HG02970 (cell line): ENCODE data around the gene ZFYVE16.
"Not testable (repeated sequence)": the region's sequence is repeated elsewhere in the genome, so short reads cannot be mapped to it uniquely, and the experiment has no call there.

Experiments used
- ATAC-seq: cut with Tn5 transposase; IDR thresholded peaks from one replicate; pipeline ENCODE4 v1.9.1; 2021; ENCODE audit warnings: mild to moderate bottlenecking, moderate library complexity, moderate number of reproducible peaks; ENCODE audit not compliant: unreplicated experiment, low FRiP score

Gene ZFYVE16

GRCh38 chr5:80487444-80487828 is 79.6 kb downstream of the ZFYVE16 start:
- no peak for ATAC-seq

GRCh38 chr5:80487829-80488721 is 80.2 kb downstream of the ZFYVE16 start, which contains the start of gene FAM151B:
Gene FAM151B (plus strand): TSS chr5:80488100. CDS start chr5:80488124, 24 bp downstream.
- ATAC-seq = peak; percentile 85

- ATAC-seq = no peak
Measured at GRCh38 chr5:80491296-80491695, 83.4 kb downstream of the ZFYVE16 start.

GRCh38 chr5:80492741-80493140 is 84.9 kb downstream of the ZFYVE16 start:
- no peak for ATAC-seq

GRCh38 chr5:80493443-80493842 is 85.6 kb downstream of the ZFYVE16 start:
- not testable (repeated sequence) for ATAC-seq

GRCh38 chr5:80495891-80496290 is 88.0 kb downstream of the ZFYVE16 start:
- no peak for ATAC-seq

- ATAC-seq = no peak
Measured at GRCh38 chr5:80502800-80503199, 94.9 kb downstream of the ZFYVE16 start.

- no peak for ATAC-seq
Measured at GRCh38 chr5:80503641-80504040, 95.8 kb downstream of the ZFYVE16 start.

GRCh38 chr5:80504833-80505232 is 97.0 kb downstream of the ZFYVE16 start:
- ATAC-seq = no peak

GRCh38 chr5:80507663-80508062 is 99.8 kb downstream of the ZFYVE16 start:
- no peak for ATAC-seq

- ATAC-seq = no peak
Measured at GRCh38 chr5:80508844-80509243, 101.0 kb downstream of the ZFYVE16 start.

- ATAC-seq = no peak
Measured at GRCh38 chr5:80509362-80509761, 101.5 kb downstream of the ZFYVE16 start.

- ATAC-seq = no peak
Measured at GRCh38 chr5:80516826-80517225, 109.0 kb downstream of the ZFYVE16 start.
